GM21619 (cell line): ENCODE measurements around the gene USP20.
"Not testable (repeated sequence)": the region's sequence is repeated elsewhere in the genome, so short reads cannot be mapped to it uniquely, and the experiment has no call there.

Experiments used
- ATAC-seq: cut with Tn5 transposase; IDR thresholded peaks from one replicate; pipeline ENCODE4 v1.9.1; 2021; ENCODE audit not compliant: unreplicated experiment

The USP20 gene

DNA sequence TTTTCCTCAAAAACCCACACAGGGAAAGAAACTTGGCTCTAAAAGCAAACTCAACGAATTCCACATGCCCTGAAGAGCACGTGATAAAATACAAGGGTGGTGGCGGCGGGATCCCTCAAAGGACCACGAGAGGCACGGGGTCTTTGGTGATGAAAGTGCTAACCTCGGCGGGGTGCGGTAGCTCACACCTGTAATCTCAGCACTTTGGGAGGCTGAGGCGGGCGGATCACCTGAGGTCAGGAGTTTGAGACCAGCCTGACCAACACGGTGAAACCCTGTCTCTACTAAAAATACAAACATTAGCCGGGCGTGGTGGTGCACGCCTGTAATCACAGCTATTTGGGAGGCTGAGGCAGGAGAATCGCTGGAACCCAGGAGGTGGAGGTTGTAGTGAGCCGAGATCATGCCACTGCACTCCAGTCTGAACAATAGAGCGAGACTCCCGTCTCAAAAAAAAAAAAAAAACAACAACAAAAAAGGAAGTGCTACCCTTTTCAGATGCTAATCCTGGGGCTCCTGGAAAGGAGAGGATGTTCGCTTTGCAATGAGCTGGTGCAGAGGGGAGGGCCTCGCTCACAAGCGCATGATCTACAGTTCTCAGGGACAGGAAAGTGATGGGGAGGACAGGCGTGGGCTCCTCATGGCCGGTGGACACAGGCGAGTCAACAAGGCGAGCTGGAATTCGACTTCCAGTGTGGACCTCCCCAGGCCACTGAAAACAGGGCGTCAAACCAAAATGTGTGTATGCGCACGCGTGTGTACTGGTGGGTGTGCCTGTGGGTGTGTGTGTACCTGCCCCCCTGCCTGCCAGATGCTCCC lies 54.1 kb downstream of the USP20 start:
- ATAC-seq: no peak

DNA sequence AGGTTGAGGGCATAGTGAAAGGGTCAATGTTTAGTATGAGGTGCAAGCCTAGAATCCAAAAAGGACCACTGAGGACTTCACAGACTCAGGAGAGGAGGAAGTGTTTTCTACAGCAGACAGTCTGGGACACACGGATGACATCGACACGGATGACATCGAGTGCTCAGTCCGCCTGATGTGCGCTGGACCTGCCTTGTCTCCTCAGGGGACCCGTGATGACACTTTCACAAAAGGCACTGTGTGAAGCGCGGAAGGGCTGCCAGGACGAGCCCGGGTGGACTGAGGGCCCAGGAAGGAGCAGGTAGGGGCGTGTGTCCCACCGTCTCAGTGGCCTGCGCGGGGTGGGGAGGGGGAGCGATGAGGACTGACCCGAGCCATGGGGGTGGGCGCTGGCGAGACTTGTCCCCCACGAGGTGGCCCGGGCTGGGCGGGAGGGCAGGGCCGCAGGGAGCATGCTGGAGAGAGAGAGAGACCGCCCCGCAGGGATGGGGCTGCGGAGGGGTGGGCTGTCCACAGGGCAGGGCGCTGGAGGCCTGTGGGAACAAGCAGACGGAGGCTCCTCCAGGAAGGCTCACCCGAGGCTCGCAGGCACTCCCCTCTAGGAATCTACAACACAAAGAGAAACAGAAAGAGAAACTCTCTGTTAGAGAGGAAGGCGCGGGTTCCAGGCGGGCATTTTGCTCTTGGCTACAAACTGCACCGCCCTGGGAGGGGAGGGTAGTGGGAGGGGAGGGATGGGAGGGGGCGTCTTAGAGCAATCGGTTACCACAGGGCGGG lies 54.9 kb downstream of the USP20 start:
- ATAC-seq: no peak

DNA sequence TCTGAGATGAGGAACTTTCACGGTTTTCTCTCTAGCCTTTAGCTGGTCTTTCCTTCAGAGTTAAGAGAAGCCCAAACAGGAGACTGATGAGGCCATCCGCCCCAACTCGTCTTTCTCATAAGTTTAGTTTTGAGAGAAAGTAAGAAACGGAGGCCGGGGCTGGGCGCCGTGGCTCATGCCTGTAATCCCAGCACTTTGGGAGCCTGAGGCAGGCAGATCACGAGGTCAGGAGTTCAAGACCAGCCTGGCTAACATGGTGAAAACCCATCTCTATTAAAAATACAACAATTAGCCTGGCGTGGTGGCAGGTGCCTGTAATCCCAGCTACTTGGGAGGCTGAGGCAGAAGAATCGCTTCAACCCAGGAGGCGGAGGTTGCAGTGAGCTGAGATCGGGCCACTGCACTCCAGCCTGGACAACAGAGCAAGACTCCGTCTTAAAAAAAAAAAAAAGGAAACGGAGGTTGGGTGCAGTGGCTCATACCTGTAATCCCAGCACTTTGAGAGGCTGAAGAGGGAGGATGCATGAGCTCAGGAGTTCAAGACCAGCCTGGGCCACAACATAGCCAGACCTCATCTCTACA lies 55.6 kb downstream of the USP20 start:
- not testable (repeated sequence) for ATAC-seq

DNA sequence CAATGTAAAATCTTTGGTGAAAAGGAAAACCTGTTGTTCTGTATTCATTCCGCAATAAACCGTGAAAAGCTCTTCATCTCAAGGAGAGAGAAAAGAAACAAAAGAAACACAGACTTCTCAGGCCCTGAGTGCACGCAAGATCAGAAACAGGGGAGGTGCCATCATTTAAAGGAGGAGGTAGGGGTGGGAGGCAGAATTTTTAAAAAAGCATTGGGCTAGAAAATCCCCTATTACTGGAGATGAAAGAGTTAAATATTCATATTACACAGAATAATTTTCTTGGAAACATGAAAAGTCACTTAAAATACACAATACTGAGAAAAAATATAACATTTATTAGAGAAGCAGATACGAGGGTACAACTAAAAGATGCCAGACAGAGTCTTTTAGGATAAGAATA lies 56.3 kb downstream of the USP20 start:
- ATAC-seq: no peak

DNA sequence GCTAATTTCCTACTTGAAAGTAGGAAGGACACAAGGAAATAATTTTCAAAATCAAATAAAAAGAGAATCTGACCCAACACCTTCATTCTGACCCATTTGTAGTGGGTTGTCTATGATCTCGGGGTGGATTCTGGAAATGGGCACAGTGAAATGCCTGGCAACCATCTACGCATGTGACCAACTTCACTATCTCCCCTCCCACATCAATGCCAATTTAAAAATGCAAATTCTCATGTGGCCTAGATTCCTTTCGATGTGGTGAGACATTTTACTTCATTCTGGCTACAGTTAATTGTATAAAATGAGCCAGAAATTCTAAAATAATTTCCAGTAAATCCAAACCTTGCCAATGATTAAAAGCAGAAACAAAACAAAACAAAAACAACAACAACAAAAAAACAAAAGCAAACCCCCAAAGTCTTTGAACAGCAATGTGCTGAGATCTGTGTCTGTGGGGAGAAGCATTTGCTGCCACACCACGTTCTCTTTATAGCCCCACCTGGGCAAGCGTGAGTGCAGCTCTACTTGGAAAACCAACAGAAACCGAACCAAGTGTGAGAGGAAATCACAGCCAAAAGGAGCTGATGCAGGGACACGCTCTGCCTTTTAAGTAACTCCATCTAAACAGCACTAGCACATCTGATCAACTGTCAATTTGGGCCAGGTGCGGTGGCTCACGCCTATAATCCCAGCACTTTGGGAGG lies 59.0 kb downstream of the USP20 start:
- ATAC-seq: no peak

DNA sequence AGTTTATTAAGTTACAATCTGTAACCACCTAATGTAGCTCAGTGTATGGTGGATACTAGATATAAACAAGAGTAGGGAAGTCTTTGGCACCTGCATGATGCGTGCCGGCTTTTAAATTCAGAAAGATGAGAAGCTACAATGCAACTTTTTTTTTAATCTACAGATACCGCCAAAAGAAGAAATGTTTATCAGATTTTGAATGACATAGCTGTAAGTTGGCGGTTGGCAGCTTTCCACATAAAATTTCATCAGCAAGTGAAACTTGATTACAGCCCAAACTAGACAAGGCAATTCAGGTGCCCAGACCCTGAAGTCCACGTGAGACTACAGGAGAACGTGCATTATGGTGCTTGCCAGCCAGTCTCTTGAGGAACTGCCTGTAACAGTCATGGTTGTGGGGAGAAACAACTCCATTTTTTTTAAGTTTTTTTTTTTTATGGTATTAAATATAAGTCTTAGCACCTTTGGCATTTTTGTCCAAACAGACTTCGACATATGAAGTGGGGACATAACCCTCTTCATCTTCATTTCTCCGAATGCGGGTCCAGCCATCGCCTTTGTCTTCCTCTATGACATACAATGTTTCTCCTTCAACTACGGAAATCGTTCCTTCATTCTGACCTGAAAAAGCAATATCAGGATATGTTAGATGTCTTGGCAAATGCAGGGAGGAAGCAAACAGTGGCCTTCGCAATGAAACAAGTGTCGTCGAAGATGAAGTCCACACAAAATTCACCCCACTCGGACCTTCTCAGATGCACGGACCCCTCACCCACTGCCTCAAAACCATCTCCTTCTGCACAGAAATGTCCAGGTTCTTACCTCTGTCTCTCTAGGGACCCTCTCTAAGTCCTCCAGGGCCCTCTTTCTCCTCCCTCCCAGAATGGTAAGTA lies 60.4 kb downstream of the USP20 start:
- no peak for ATAC-seq

DNA sequence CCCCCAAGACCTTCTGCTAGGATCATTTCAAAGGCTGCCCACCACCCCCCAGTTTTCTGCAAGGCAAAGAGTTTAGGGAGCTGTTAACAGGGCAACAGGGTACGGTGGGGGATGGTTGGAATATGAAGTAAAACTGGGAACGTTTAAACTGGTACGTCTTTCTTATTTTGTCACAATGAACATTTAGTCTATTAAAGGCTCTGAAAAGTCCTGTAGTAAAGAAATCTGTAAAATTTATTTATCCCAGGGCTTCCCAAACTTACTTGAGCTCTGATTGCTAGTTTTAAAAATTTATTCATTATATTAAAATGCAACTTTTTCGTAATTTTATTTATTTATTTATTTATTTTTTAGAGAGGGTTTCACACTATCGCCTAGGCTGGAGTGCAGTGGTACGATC lies 62.0 kb downstream of the USP20 start:
- ATAC-seq: no peak

DNA sequence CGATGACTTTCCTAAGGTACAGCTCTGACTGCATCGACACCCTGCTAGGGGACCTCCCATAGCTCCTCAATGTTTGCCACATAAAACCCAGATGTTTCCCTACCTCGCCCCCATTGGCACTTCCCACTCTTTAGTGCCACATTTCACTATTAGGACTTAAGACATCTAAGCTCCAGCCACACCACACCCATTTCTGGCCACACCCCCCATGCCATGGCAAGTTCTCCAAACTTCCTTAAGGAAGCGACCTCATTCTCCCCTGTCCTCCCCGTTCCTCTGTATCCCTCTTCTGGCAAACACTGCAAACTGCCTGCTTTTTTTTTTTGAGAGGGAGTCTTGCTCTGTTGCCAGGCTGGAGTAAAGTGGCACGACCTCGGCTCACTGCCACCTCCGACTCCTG lies 62.9 kb downstream of the USP20 start:
- ATAC-seq: no peak

DNA sequence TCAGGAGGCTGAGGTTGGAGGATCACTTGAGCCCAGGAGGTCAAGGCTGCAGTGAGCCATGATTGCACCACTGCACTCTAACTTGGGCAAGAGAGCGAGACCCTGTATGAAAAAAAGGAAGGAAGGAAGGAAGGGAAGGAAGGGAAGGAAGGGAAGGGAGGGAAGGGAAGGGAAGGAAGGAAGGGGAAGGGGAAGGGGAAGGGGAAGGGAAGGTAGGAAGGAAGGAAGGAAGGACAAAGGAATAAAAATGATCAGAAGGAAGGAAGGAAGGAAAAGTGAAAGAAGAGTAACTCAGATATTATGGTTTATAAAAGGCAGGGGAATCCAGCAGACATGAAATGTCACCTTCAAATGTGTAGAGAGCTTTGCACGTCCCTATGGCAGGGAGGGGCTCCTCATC lies 64.4 kb downstream of the USP20 start:
- no peak for ATAC-seq

DNA sequence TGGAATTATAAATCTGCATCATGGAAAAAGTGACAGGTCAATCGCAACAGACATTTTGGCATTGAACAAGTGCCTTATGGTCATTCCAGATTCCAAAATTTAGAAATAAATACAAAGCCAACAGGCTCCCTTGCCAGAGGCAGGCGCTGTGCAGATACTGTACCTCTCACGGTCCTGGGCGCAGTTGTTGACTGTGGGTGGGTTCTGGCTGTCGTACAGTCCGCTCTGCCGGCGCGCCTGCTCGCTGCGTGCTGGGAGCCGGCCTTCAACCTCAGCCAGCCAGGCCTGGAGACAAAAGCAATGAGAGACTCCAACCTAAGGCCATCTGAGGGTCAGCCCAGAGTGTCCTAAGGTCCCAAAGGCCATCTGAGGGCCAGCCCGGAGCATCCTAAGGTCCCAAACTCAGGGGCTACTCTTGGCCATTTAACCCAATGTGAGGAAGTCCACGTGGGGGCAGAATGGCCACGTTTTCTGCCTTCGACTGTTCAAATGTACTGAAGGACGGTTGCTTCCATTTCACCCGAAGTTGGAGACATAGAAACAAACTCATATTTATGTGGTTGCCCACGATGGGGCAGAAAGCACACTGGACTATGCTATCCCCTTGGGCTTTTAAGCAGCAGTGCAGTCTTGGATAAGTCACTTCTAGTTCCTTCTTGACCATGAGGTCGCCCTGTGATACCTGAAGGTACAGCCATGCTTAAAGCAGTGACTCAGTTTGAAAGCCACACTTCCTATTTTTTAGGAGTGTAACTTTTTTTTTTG lies 65.2 kb downstream of the USP20 start:
- ATAC-seq: peak; percentile 86

DNA sequence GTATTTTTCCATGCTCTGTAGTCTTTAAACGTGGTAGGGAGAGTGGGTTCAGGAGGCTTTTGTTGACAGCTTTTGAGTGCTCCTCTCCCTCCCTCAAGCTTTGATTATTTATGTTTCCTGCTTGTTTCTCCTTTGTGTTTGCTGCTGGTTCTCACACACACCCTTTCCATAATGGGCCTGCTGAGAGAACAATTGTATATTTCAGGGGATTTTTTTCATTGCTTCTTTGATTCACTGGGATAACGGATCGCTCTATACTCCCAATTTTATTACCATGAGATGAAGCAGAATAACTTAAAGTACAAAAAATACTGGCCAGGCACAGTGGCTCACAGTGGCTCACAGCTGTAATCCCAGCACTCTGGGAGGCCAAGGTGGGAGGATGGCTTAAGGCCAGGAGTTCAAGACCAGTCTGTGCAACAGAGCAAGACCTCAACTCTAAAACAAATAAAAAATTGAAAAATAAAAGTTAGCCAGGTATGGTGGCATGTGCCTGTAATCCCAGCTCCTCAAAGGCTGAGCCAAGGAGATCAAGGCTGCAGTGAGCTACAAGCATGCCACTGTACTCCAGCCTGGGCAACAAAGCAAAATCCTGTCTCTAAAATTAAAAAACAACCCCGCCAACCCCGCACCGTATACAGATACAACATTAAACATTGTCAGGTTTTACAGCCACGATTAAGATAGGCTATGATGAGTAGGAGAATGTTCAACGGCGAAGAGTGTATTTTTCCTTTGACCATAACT lies 66.9 kb downstream of the USP20 start:
- ATAC-seq: no peak

DNA sequence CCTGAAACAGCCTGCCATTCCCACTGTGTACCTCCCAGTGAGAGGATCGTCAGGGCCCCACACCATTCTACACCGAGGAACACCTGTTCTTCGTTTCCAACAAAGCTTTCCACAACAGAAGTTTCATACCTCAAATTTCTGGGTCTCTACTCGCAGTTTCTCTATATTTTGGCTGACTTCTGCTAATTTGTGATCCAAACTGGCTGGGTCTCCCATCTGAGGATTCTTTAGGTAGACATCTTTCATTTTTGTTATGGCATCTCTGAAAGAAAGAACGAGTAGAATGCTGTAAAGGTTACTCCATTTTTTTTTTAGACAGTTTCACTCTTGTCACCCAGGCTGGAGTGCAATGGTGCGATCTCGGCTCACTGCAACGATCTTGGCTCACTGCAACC lies 67.5 kb downstream of the USP20 start:
- no peak for ATAC-seq

DNA sequence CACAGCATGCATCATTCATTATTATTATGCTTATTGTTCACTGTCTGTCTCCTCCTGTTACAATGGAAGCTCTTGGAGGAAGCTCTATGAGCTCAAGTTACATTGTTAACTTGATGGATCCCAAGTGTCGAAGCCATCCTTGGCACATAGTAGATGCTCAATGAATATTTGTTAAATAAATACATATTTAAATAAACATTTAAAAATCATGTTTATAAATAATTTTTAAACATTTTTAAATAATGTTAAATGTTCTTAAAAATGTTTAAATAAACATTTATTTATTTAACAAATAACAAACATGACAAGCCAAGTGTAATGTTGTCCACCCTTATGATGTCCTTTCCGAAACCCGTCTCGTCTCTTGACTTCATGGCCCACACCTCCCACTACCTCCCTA lies 69.5 kb downstream of the USP20 start:
- no peak for ATAC-seq

DNA sequence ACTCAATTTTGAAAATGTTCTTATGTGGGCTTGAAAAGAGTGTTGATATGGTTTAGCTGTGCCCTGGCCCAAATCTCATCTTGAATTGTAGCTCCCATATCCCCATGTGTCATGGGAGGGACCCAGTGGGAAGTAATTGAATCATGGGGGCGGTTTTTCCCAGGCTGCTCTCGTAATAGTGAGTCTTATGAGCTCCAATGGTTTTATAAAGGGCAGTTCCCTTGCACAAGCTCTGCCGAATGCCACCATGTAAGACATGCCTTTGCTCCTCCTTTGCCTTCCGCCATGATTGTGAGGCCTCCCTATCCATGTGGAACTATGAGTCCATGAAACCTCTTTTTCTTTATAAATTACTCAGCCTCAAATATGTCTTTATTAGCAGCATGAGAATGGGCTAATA lies 71.0 kb downstream of the USP20 start:
- ATAC-seq: no peak

DNA sequence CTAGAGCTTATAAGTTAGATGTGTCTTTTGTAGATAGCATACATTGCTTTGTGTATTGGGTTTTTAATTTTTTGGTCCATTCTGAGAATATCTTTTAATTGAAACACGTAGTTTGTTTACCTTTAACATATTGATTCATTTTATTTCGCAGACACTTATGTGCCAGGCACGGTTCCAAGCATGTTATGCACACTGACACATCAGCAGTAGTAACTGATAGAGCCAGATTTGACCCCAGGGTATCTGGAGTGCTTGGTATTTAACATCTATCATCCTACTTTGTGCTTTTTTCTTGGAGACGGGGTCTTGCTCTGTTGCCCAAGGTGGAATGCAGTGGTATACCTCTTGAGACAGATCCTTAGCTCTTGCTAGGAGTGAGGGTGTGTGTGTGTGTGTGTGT lies 71.9 kb downstream of the USP20 start:
- no peak for ATAC-seq

DNA sequence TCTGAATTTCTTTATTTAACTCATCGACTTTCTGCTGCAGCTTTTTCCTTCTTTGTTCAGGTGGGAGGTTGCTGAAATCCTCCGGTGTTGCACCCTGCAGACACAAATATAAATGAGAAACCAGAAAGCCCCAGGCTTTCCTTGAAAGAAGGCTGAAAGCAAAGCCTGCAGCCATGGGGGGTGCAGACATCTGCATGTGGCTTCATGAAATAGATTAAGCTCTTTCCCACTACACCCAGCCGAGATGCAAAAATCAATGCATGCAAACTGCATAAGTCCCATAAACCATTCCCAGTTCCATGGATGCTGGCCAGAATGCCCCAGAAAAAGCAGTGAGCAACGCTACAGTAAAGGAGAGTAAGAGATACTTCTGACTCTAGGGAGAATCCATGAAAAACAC lies 73.6 kb downstream of the USP20 start:
- no peak for ATAC-seq

DNA sequence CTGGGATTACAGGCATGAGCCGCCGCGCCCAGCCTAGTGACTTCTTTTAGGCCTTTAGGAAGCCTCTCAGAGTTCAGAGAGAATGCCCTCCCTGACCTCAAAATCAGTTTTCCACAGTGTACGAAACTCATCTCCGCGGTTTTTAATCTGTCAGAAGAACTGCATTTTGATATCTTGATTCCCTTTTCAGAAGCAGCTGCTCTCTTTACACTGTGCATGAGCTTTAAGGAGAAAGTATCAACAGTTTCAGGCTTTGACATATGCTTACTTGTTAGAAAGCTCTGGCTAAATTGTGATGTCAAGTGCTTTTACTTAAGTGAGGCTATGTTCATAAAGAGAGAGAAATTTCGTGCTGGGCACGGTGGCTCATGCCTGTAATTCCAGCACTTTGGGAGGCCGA lies 74.6 kb downstream of the USP20 start:
- no peak for ATAC-seq

DNA sequence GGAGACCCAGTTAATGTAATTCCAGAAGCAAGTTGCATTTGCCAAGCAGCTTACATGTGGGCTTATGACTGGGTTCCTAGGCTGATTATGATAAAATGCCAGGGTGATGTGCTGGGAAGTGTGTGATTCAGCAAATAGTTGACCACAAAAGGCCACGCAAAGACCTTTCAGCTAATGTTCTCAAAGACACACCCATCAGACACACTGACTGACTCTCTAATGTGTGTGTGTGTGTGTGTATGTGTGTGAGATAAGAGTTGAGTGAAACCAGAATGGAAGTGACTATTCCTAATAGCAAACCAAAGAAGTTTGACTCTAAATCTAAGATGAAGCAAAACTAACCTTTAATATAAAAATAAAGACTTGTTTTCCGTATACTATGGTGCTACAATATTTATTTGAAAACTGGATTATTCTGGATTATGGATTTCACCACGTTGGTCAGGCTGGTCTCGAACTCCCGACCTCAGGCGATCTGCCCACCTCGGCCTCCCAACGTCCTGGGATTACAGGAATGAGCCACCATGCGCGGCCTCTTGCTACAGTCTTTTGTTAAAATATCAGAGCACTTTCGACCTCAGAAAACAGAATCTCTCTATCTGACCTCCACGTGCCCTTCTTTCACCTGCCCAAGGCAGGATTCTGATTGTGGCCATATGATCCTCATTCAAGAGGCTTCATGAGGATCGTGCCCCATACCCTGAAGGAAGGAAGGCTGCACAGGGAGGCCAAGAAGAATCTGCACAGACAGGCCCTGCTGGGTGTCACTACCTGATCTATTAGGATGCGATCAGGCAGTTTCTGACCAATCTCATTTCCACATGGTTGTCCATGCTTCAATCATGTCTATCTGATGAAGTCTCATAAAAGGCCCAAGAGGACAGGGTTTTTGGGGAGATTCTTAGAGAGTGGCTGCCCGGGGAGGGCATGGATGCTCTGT lies 75.6 kb downstream of the USP20 start:
- no peak for ATAC-seq
